ENCODE results near the gene MORN1.

GRCh38 chr1:2386636-2387611, 4.4 kb downstream of the MORN1 start:
- TF ChIP-seq EZH2 (IDR thresholded peaks at IDR 0.05; ENCODE audit: low read depth), result no peak
- no peak for TF ChIP-seq CTCF (conservative IDR thresholded peaks at IDR 0.05)
